ENCODE measurements around the gene VEGFB. TPM values are rescaled to one million over a fixed set of nuclear protein-coding genes. Genes with fewer than 3 reads are reported as not detected.

VEGFB gene
- total RNA-seq, 1 donor, result 37.6 TPM

Other genes starting within 250 kb of the VEGFB start
- 32.1 and 34.4 TPM in 2 replicates for gene OTUB1, start 248.1 kb upstream of the VEGFB start, total RNA-seq
- under 0.01 and 0.29 TPM in 2 replicates for gene FLRT1, start 198.7 kb upstream of the VEGFB start, total RNA-seq
- 17.7 TPM in 2 replicates for gene MACROD1, start 68.5 kb upstream of the VEGFB start, total RNA-seq
- gene STIP1, start 48.4 kb upstream of the VEGFB start, total RNA-seq, result 85.5 and 94.5 TPM in 2 replicates
- 0.59 and 1.1 TPM in 2 replicates for gene FERMT3, start 27.9 kb upstream of the VEGFB start, total RNA-seq
- 32.2 and 33.0 TPM in 2 replicates for gene TRPT1, start 8.4 kb upstream of the VEGFB start, total RNA-seq
- gene NUDT22, start 8.3 kb upstream of the VEGFB start, total RNA-seq, result 46.6 and 56.5 TPM in 2 replicates
- 8.0 and 9.8 TPM in 2 replicates for gene DNAJC4, start 4.0 kb upstream of the VEGFB start, total RNA-seq
- gene FKBP2, start 6.5 kb downstream of the VEGFB start, total RNA-seq, result 31.1 and 32.7 TPM in 2 replicates
- gene PPP1R14B, start 12.4 kb downstream of the VEGFB start, total RNA-seq, result 136 and 139 TPM in 2 replicates
- gene PLCB3, start 16.9 kb downstream of the VEGFB start, total RNA-seq, result 25.3 and 25.6 TPM in 2 replicates
- gene BAD, start 50.1 kb downstream of the VEGFB start, total RNA-seq, result 70.9 and 71.3 TPM in 2 replicates
- 13.3 and 18.5 TPM in 2 replicates for gene GPR137, start 51.3 kb downstream of the VEGFB start, total RNA-seq
- gene KCNK4, start 56.7 kb downstream of the VEGFB start, total RNA-seq, result 0.29 and 0.36 TPM in 2 replicates
- 0.29 TPM in 1 of 2 replicates, not detected in the other for gene CATSPERZ, start 65.8 kb downstream of the VEGFB start, total RNA-seq
- 24.5 and 28.6 TPM in 2 replicates for gene ESRRA, start 70.9 kb downstream of the VEGFB start, total RNA-seq
- 104 and 123 TPM in 2 replicates for gene TRMT112, start 83.0 kb downstream of the VEGFB start, total RNA-seq
- 238 and 245 TPM in 2 replicates for gene PRDX5, start 83.5 kb downstream of the VEGFB start, total RNA-seq
- gene CCDC88B, start 105.6 kb downstream of the VEGFB start, total RNA-seq, result 0.29 and 1.4 TPM in 2 replicates
- 35.9 and 39.4 TPM in 2 replicates for gene RPS6KA4, start 124.6 kb downstream of the VEGFB start, total RNA-seq